Measurements from ENCODE around the gene PON2.
A peak's percentile ranks its signal among the peaks of the same experiment; 100 is the strongest.

Gene PON2

DNA sequence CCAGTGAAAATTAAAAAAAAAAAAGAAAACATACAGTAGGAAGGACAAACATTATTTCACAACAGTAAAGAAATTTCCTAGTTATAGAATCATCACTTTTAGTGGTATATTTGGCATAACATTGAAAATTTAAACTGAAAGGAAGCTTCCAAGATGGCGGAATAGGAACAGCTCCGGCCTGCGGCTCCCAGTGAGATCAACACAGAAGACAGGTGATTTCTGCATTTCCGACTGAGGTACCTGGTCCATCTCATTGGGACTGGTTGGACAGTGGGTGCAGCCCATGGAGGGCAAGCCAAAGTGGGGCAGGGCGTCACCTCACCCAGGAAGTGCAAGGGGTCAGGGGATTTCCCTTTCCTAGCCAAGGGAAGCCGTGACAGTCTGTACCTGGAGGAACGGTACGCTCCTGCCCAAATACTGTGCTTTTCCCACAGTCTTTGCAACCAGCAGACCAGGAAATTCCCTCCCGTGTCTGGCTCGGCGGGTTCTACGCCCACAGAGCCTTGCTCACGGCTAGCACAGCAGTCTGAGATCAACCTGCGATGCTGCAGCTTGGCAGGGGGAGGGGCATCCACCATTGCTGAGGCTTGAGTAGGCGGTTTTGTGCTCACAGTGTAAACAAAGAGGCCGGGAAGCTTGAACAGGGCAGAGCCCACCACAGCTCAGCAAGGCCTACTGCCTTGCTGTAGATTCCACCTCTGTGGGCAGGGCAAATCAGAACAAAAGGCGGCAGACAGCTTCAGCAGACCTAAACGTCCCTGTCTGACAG, 58.0 kb downstream of the PON2 start:
- Histone ChIP-seq H4K5ac (ENCODE audit: low read length) (no peak overlapping the region), H3K4ac (ENCODE audit: low read depth, low read length) (no peak overlapping the region), H3K9ac (ENCODE audit: low read length) (no peak overlapping the region), H2BK120ac (ENCODE audit: low read depth, low read length) (no peak overlapping the region), H3K79me2 (ENCODE audit: control insufficient read depth, insufficient read depth, low read length) (no peaks in the 10 kb centered on the region), H2BK5ac (ENCODE audit: low read length) (no peak overlapping the region), H3K27ac (ENCODE audit: low read depth, low read length) (no peak overlapping the region), H3K56ac (ENCODE audit: low read length) (no peak overlapping the region), H3K36me3 (ENCODE audit: control insufficient read depth, insufficient read depth, low read length) (no peaks in the 10 kb centered on the region), H3K23ac (ENCODE audit: low read length) (no peak overlapping the region), H3K79me1 (ENCODE audit: low read length) (no peaks in the 10 kb centered on the region), H3K27me3 (ENCODE audit: insufficient read depth, low read length, poor library complexity) (no peaks in the 10 kb centered on the region), H2AK5ac (ENCODE audit: low read length) (no peak overlapping the region), H4K8ac (ENCODE audit: low read depth, low read length) (no peak overlapping the region), H3K18ac (ENCODE audit: low read length) (no peak overlapping the region), H3K4me2 (ENCODE audit: low read length) (no peak overlapping the region), H2BK15ac (replicated peaks; ENCODE audit: low read depth) (no peak overlapping the region), H3K4me3 (ENCODE audit: low read length) (no peak overlapping the region), H3K4me1 (ENCODE audit: control insufficient read depth, low read depth, low read length) (no peaks in the 10 kb centered on the region)
- peak; percentile 8 for DNase-seq
- no CpG with 5 or more reads among the region's 18 CpGs for WGBS (ENCODE audit: extremely low coverage, insufficient coverage, low lambda C conversion rate)

GRCh38 chr7:95375591-95376257, 59.1 kb downstream of the PON2 start:
- Histone ChIP-seq H3K4me3 (ENCODE audit: low read length) (no peak overlapping the region), H2BK5ac (ENCODE audit: low read length) (no peak overlapping the region), H3K27me3 (ENCODE audit: insufficient read depth, low read length, poor library complexity) (no peaks in the 10 kb centered on the region), H3K4me1 (ENCODE audit: control insufficient read depth, low read depth, low read length) (no peaks in the 10 kb centered on the region), H3K23ac (ENCODE audit: low read length) (no peak overlapping the region), H3K79me1 (ENCODE audit: low read length) (no peaks in the 10 kb centered on the region), H3K27ac (ENCODE audit: low read depth, low read length) (no peak overlapping the region), H4K8ac (ENCODE audit: low read depth, low read length) (no peak overlapping the region), H2BK120ac (ENCODE audit: low read depth, low read length) (no peak overlapping the region), H4K5ac (ENCODE audit: low read length) (no peak overlapping the region), H3K79me2 (ENCODE audit: control insufficient read depth, insufficient read depth, low read length) (no peaks in the 10 kb centered on the region), H3K4me2 (ENCODE audit: low read length) (no peak overlapping the region), H2BK15ac (replicated peaks; ENCODE audit: low read depth) (no peak overlapping the region), H3K9ac (ENCODE audit: low read length) (no peak overlapping the region), H3K36me3 (ENCODE audit: control insufficient read depth, insufficient read depth, low read length) (no peaks in the 10 kb centered on the region), H2AK5ac (ENCODE audit: low read length) (no peak overlapping the region), H3K56ac (ENCODE audit: low read length) (no peak overlapping the region), H3K4ac (ENCODE audit: low read depth, low read length) (no peak overlapping the region), H3K18ac (ENCODE audit: low read length) (no peak overlapping the region)
- DNase-seq: peak; percentile 8
- WGBS (ENCODE audit: extremely low coverage, insufficient coverage, low lambda C conversion rate): no CpG with 5 or more reads among the region's 2 CpGs

DNA sequence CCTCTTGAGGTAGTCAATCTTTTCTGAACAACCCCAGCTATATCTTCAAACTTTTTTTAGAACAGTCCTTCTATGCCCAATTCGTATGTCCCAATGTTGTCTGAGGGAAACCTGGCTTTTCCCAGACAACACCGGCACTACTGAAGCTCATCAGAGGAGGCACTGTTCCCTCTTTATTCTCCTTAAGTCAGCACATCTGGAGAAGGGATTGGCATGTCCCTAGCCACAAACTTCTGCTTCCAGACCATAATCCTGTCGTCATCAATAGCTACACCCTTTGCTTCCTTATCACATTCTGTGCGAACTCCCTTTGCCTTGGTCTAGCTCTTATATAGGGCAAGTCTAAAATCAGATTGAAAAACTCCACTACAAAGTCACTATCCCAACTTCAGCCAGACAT, 61.5 kb downstream of the PON2 start:
- Histone ChIP-seq H4K8ac (ENCODE audit: low read depth, low read length) (no peak overlapping the region), H3K27ac (ENCODE audit: low read depth, low read length) (no peak overlapping the region), H2AK5ac (ENCODE audit: low read length) (no peak overlapping the region), H3K27me3 (ENCODE audit: insufficient read depth, low read length, poor library complexity) (no peaks in the 10 kb centered on the region), H2BK120ac (ENCODE audit: low read depth, low read length) (no peak overlapping the region), H2BK15ac (replicated peaks; ENCODE audit: low read depth) (no peak overlapping the region), H3K4me1 (ENCODE audit: control insufficient read depth, low read depth, low read length) (no peaks in the 10 kb centered on the region), H3K23ac (ENCODE audit: low read length) (no peak overlapping the region), H3K79me2 (ENCODE audit: control insufficient read depth, insufficient read depth, low read length) (no peaks in the 10 kb centered on the region), H3K9ac (ENCODE audit: low read length) (no peak overlapping the region), H3K4ac (ENCODE audit: low read depth, low read length) (no peak overlapping the region), H3K18ac (ENCODE audit: low read length) (no peak overlapping the region), H3K4me3 (ENCODE audit: low read length) (no peak overlapping the region), H3K56ac (ENCODE audit: low read length) (no peak overlapping the region), H3K4me2 (ENCODE audit: low read length) (no peak overlapping the region), H3K79me1 (ENCODE audit: low read length) (no peaks in the 10 kb centered on the region), H3K36me3 (ENCODE audit: control insufficient read depth, insufficient read depth, low read length) (no peaks in the 10 kb centered on the region), H2BK5ac (ENCODE audit: low read length) (no peak overlapping the region), H4K5ac (ENCODE audit: low read length) (no peak overlapping the region)
- no CpG with 5 or more reads among the region's 4 CpGs for WGBS (ENCODE audit: extremely low coverage, insufficient coverage, low lambda C conversion rate)
- DNase-seq: no peak

DNA sequence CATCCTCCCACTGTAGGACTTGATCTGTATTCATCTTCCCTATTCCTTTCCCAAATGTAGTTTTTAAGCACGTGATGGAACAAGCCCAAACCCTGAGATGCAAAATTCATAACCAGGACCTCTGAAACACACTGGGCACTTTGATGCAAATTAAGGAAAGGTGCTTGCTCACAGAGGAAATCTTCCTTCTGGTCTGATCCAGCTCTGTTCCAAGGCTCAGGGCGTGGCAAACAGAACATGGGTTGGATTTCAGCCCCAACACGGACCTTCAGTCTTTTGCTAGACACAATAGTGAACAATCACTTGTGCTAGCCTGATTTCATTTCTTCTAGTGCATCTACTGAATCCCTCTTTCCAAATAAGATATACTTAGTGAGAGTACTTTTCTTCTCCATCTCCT, 66.6 kb downstream of the PON2 start:
- Histone ChIP-seq H3K4me3 (ENCODE audit: low read length) (no peak overlapping the region), H2BK120ac (ENCODE audit: low read depth, low read length) (no peak overlapping the region), H3K9ac (ENCODE audit: low read length) (no peak overlapping the region), H3K18ac (ENCODE audit: low read length) (no peak overlapping the region), H2BK15ac (replicated peaks; ENCODE audit: low read depth) (no peak overlapping the region), H3K4me2 (ENCODE audit: low read length) (no peak overlapping the region), H3K4ac (ENCODE audit: low read depth, low read length) (no peak overlapping the region), H3K23ac (ENCODE audit: low read length) (no peak overlapping the region), H3K4me1 (ENCODE audit: control insufficient read depth, low read depth, low read length) (no peaks in the 10 kb centered on the region), H3K27ac (ENCODE audit: low read depth, low read length) (no peak overlapping the region), H3K79me1 (ENCODE audit: low read length) (no peaks in the 10 kb centered on the region), H3K56ac (ENCODE audit: low read length) (no peak overlapping the region), H2AK5ac (ENCODE audit: low read length) (no peak overlapping the region), H3K79me2 (ENCODE audit: control insufficient read depth, insufficient read depth, low read length) (no peaks in the 10 kb centered on the region), H4K8ac (ENCODE audit: low read depth, low read length) (no peak overlapping the region), H3K27me3 (ENCODE audit: insufficient read depth, low read length, poor library complexity) (no peaks in the 10 kb centered on the region), H4K5ac (ENCODE audit: low read length) (no peak overlapping the region), H3K36me3 (ENCODE audit: control insufficient read depth, insufficient read depth, low read length) (no peaks in the 10 kb centered on the region), H2BK5ac (ENCODE audit: low read length) (no peak overlapping the region)
- no peak for DNase-seq
- WGBS (ENCODE audit: extremely low coverage, insufficient coverage, low lambda C conversion rate): no CpG with 5 or more reads among the region's 3 CpGs

DNA sequence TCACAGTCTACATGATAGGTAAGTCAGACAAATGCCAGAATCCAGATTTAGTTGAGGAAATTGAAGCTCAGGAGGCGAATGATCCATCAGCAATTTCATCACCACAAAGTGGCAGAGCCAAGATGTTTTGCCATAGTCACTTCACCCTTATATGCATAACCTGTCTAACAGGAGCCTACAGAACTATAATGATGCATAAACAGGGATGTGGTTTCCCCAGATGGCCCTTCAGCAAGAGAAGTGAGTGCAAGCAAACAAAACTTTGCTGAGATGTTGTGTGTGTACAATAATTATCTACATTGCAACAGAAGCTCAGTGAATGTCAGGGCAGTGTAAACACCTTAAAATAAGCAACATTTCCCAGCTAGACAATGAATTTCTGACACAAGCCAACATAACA, 67.2 kb downstream of the PON2 start:
- no peak for DNase-seq
- Histone ChIP-seq H3K56ac (ENCODE audit: low read length) (no peak overlapping the region), H3K27me3 (ENCODE audit: insufficient read depth, low read length, poor library complexity) (no peaks in the 10 kb centered on the region), H3K23ac (ENCODE audit: low read length) (no peak overlapping the region), H3K36me3 (ENCODE audit: control insufficient read depth, insufficient read depth, low read length) (no peaks in the 10 kb centered on the region), H4K8ac (ENCODE audit: low read depth, low read length) (no peak overlapping the region), H3K18ac (ENCODE audit: low read length) (no peak overlapping the region), H2BK5ac (ENCODE audit: low read length) (no peak overlapping the region), H3K4me2 (ENCODE audit: low read length) (no peak overlapping the region), H3K79me1 (ENCODE audit: low read length) (no peaks in the 10 kb centered on the region), H3K79me2 (ENCODE audit: control insufficient read depth, insufficient read depth, low read length) (no peaks in the 10 kb centered on the region), H2AK5ac (ENCODE audit: low read length) (no peak overlapping the region), H3K9ac (ENCODE audit: low read length) (no peak overlapping the region), H3K4me1 (ENCODE audit: control insufficient read depth, low read depth, low read length) (no peaks in the 10 kb centered on the region), H2BK15ac (replicated peaks; ENCODE audit: low read depth) (no peak overlapping the region), H4K5ac (ENCODE audit: low read length) (no peak overlapping the region), H3K27ac (ENCODE audit: low read depth, low read length) (no peak overlapping the region), H3K4ac (ENCODE audit: low read depth, low read length) (no peak overlapping the region), H3K4me3 (ENCODE audit: low read length) (no peak overlapping the region), H2BK120ac (ENCODE audit: low read depth, low read length) (no peak overlapping the region)
- WGBS (ENCODE audit: extremely low coverage, insufficient coverage, low lambda C conversion rate): no CpG with 5 or more reads among the region's 1 CpG
